ENCODE measurements around the gene LIN7B.
A peak's percentile ranks its signal among the peaks of the same experiment; 100 is the strongest.
"Not testable (repeated sequence)": the region's sequence is repeated elsewhere in the genome, so short reads cannot be mapped to it uniquely, and the experiment has no call there.

LIN7B gene

DNA sequence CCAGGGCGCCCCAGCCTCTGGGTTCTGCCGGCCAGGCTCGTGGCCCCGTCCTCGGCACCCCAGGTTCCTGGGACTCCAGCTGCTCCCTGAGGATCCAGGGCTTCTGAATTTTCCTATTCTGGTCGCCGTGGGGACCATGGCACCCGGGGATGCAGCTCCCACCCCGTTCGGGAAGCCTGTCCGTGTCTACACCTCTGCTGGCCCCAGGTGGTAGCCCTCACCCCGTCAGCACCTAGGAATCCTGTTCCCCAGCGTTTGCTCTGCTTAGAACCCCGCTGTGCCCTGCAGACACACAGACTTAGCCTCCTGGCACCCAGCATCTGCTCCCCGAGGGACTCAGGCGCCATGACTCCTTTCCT is 6.1 kb downstream of the LIN7B start:
- Histone ChIP-seq H3K27ac (ENCODE audit: insufficient read depth, low read length, poor library complexity, severe bottlenecking) (no peak overlapping the region), H3K9me3 (ENCODE audit: control insufficient read depth, low read length) (no peaks in the 10 kb centered on the region), H3K36me3 (ENCODE audit: control insufficient read depth, insufficient read depth, low read length) (no peaks in the 10 kb centered on the region), H3K4me3 (ENCODE audit: insufficient read depth, low read depth, low read length, poor library complexity, severe bottlenecking) (peak overlapping the region; percentile 71), H3K4me1 (ENCODE audit: control insufficient read depth, insufficient read depth, low read length, poor library complexity, severe bottlenecking) (peaks cover 15% of the 10 kb centered on the region), H3K27me3 (replicated peaks; ENCODE audit: control insufficient read depth, insufficient read depth, low read length, poor library complexity, severe bottlenecking) (no peaks in the 10 kb centered on the region)
- DNase-seq = no peak

GRCh38 chr19:49120868-49121267 is 6.7 kb downstream of the LIN7B start:
- H3K9me3 ChIP-seq (ENCODE audit: control insufficient read depth, low read length) = no peaks in the 10 kb centered on the region
- no peak for DNase-seq
- no peak overlapping the region for H3K4me3 ChIP-seq (ENCODE audit: insufficient read depth, low read depth, low read length, poor library complexity, severe bottlenecking)
- no peak overlapping the region for H3K27ac ChIP-seq (ENCODE audit: insufficient read depth, low read length, poor library complexity, severe bottlenecking)
- H3K4me1 ChIP-seq (ENCODE audit: control insufficient read depth, insufficient read depth, low read length, poor library complexity, severe bottlenecking) = peaks cover 15% of the 10 kb centered on the region
- H3K36me3 ChIP-seq (ENCODE audit: control insufficient read depth, insufficient read depth, low read length) = no peaks in the 10 kb centered on the region
- no peaks in the 10 kb centered on the region for H3K27me3 ChIP-seq (replicated peaks; ENCODE audit: control insufficient read depth, insufficient read depth, low read length, poor library complexity, severe bottlenecking)

DNA sequence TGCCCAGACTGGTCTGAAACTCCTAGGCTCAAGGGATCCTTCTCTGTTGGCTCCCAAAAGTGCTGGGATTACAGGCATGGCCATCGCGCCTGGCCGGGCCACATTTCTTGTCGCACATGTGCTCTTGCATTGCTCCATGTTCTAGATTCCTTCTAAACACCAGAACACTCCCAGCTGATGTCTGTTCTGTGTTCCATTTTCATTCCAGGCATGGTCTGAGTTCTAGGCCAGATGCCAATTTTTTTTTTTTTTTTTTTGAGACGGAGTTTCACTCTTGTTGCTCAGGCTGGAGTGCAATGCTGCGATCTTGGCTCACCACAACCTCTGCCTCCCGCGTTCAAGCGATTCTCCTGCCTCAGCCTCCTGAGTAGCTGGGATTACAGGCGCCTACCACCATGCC is 7.7 kb downstream of the LIN7B start:
- H3K9me3 ChIP-seq (ENCODE audit: control insufficient read depth, low read length); H3K4me3 ChIP-seq (ENCODE audit: insufficient read depth, low read depth, low read length, poor library complexity, severe bottlenecking); H3K27ac ChIP-seq (ENCODE audit: insufficient read depth, low read length, poor library complexity, severe bottlenecking); DNase-seq; H3K27me3 ChIP-seq (replicated peaks; ENCODE audit: control insufficient read depth, insufficient read depth, low read length, poor library complexity, severe bottlenecking); H3K36me3 ChIP-seq (ENCODE audit: control insufficient read depth, insufficient read depth, low read length): not testable (repeated sequence)
- H3K4me1 ChIP-seq (ENCODE audit: control insufficient read depth, insufficient read depth, low read length, poor library complexity, severe bottlenecking) = peaks cover 15% of the 10 kb centered on the region

DNA sequence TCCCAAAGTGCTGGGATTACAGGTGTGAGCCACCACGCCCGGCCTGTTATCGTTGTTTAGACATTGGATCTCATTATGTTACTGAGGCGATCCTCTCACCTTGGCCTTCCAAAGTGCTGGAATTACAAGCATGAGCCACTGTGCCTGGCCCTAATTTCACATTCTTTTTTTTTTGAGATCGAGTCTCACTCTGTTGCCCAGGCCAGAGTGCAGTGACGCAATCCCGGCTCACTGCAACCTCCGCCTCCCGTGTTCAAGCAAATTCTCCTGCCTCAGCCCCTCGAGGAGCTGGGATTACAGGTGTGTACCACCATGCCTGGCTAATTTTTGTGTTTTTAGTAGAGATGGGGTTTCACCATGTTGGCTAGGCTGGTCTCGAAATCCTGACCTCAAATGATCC is 9.1 kb downstream of the LIN7B start:
- H3K27me3 ChIP-seq (replicated peaks; ENCODE audit: control insufficient read depth, insufficient read depth, low read length, poor library complexity, severe bottlenecking) = not testable (repeated sequence)

GRCh38 chr19:49125025-49125731 is 11.0 kb downstream of the LIN7B start:
- H3K27me3 ChIP-seq (replicated peaks; ENCODE audit: control insufficient read depth, insufficient read depth, low read length, poor library complexity, severe bottlenecking) = no peaks in the 10 kb centered on the region
- H3K4me3 ChIP-seq (ENCODE audit: insufficient read depth, low read depth, low read length, poor library complexity, severe bottlenecking) = no peak overlapping the region
- H3K4me1 ChIP-seq (ENCODE audit: control insufficient read depth, insufficient read depth, low read length, poor library complexity, severe bottlenecking) = peaks cover 6% of the 10 kb centered on the region
- no peaks in the 10 kb centered on the region for H3K9me3 ChIP-seq (ENCODE audit: control insufficient read depth, low read length)
- H3K36me3 ChIP-seq (ENCODE audit: control insufficient read depth, insufficient read depth, low read length) = no peaks in the 10 kb centered on the region
- DNase-seq = no peak
- H3K27ac ChIP-seq (ENCODE audit: insufficient read depth, low read length, poor library complexity, severe bottlenecking) = no peak overlapping the region

More for the DNA sequence above, 9.1 kb downstream of the LIN7B start:
- DNase-seq; H3K36me3 ChIP-seq (ENCODE audit: control insufficient read depth, insufficient read depth, low read length); H3K27ac ChIP-seq (ENCODE audit: insufficient read depth, low read length, poor library complexity, severe bottlenecking); H3K9me3 ChIP-seq (ENCODE audit: control insufficient read depth, low read length); H3K4me3 ChIP-seq (ENCODE audit: insufficient read depth, low read depth, low read length, poor library complexity, severe bottlenecking): not testable (repeated sequence)
- H3K4me1 ChIP-seq (ENCODE audit: control insufficient read depth, insufficient read depth, low read length, poor library complexity, severe bottlenecking) = peaks cover 14% of the 10 kb centered on the region

DNA sequence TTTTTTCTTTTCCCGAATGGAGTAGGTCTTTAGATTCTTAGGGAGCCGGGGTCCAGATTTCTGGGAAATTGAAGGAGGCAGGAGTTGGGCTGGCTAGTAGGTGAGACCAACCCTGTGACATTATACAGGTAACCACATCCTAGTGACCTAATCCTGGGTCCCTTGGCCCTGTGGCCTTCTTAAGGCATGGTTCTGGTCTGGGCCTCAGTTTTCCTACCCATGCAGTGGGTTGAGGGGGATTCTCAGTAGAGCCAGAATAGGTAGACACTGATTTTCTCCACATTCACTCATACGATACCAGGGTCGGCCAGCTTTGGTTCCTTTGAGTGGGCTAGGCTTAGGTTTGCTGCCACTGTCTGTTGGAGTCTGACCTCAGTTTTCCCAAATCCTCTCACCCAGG is 12.4 kb downstream of the LIN7B start:
- Histone ChIP-seq H3K36me3 (ENCODE audit: control insufficient read depth, insufficient read depth, low read length) (no peaks in the 10 kb centered on the region), H3K27me3 (replicated peaks; ENCODE audit: control insufficient read depth, insufficient read depth, low read length, poor library complexity, severe bottlenecking) (no peaks in the 10 kb centered on the region), H3K27ac (ENCODE audit: insufficient read depth, low read length, poor library complexity, severe bottlenecking) (no peak overlapping the region), H3K4me3 (ENCODE audit: insufficient read depth, low read depth, low read length, poor library complexity, severe bottlenecking) (no peak overlapping the region), H3K9me3 (ENCODE audit: control insufficient read depth, low read length) (no peaks in the 10 kb centered on the region), H3K4me1 (ENCODE audit: control insufficient read depth, insufficient read depth, low read length, poor library complexity, severe bottlenecking) (peaks cover 5% of the 10 kb centered on the region)
- no peak for DNase-seq

GRCh38 chr19:49127225-49127624 is 13.1 kb downstream of the LIN7B start:
- not testable (repeated sequence) for H3K27me3 ChIP-seq (replicated peaks; ENCODE audit: control insufficient read depth, insufficient read depth, low read length, poor library complexity, severe bottlenecking); H3K4me1 ChIP-seq (ENCODE audit: control insufficient read depth, insufficient read depth, low read length, poor library complexity, severe bottlenecking); H3K27ac ChIP-seq (ENCODE audit: insufficient read depth, low read length, poor library complexity, severe bottlenecking); H3K36me3 ChIP-seq (ENCODE audit: control insufficient read depth, insufficient read depth, low read length); H3K9me3 ChIP-seq (ENCODE audit: control insufficient read depth, low read length); H3K4me3 ChIP-seq (ENCODE audit: insufficient read depth, low read depth, low read length, poor library complexity, severe bottlenecking); DNase-seq

DNA sequence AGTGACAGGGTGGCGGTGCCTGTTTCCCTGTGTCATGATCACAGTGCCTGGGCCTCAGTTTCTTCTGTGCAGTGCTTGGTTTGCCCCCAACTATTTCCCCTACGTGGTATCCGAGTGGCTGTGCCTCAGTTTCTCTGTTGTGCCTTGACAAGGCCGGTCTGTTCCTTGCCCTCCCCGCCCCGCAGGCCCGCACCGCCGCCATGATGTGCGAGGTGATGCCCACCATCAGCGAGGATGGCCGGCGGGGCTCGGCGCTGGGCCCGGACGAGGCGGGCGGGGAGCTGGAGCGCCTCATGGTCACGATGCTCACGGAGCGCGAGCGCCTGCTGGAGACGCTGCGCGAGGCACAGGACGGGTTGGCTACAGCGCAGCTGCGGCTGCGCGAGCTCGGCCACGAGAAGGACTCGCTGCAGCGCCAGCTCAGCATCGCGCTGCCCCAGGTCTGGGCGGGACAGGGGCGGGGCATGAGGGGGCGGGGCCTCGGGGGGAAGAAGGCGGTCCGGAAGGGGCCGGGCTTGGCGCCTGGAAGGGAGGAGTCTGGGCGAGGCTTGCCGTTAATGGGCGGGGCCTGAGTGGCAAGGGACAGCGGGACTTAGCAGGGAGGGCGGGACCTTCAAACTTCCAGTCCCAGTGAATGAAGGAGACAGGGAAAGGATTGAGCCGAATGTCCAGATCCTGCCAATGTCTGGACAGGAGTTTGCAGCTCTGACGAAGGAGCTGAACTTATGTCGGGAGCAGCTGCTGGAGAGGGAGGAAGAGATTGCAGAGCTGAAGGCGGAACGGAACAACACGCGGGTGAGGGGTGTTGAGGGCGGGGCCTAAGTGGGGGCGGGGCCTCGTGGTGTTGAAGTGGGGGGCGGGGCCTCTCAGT is 13.7 kb downstream of the LIN7B start:
- Histone ChIP-seq H3K4me3 (ENCODE audit: insufficient read depth, low read depth, low read length, poor library complexity, severe bottlenecking) (peak overlapping the region; percentile 42), H3K27me3 (replicated peaks; ENCODE audit: control insufficient read depth, insufficient read depth, low read length, poor library complexity, severe bottlenecking) (no peaks in the 10 kb centered on the region), H3K36me3 (ENCODE audit: control insufficient read depth, insufficient read depth, low read length) (no peaks in the 10 kb centered on the region), H3K27ac (ENCODE audit: insufficient read depth, low read length, poor library complexity, severe bottlenecking) (no peak overlapping the region), H3K9me3 (ENCODE audit: control insufficient read depth, low read length) (no peaks in the 10 kb centered on the region), H3K4me1 (ENCODE audit: control insufficient read depth, insufficient read depth, low read length, poor library complexity, severe bottlenecking) (peaks cover 5% of the 10 kb centered on the region)
- peak; percentile 93 to 95 (median 93) for DNase-seq

- Histone ChIP-seq H3K4me3 (ENCODE audit: insufficient read depth, low read depth, low read length, poor library complexity, severe bottlenecking) (no peak overlapping the region), H3K36me3 (ENCODE audit: control insufficient read depth, insufficient read depth, low read length) (no peaks in the 10 kb centered on the region), H3K9me3 (ENCODE audit: control insufficient read depth, low read length) (no peaks in the 10 kb centered on the region), H3K27me3 (replicated peaks; ENCODE audit: control insufficient read depth, insufficient read depth, low read length, poor library complexity, severe bottlenecking) (no peaks in the 10 kb centered on the region), H3K4me1 (ENCODE audit: control insufficient read depth, insufficient read depth, low read length, poor library complexity, severe bottlenecking) (peaks cover 10% of the 10 kb centered on the region), H3K27ac (ENCODE audit: insufficient read depth, low read length, poor library complexity, severe bottlenecking) (no peak overlapping the region)
- no peak for DNase-seq
These were observed 14.5 kb downstream of the LIN7B start for GRCh38 chr19:49128545-49129237.

- Histone ChIP-seq H3K27me3 (replicated peaks; ENCODE audit: control insufficient read depth, insufficient read depth, low read length, poor library complexity, severe bottlenecking) (no peaks in the 10 kb centered on the region), H3K4me3 (ENCODE audit: insufficient read depth, low read depth, low read length, poor library complexity, severe bottlenecking) (no peak overlapping the region), H3K4me1 (ENCODE audit: control insufficient read depth, insufficient read depth, low read length, poor library complexity, severe bottlenecking) (peaks cover 14% of the 10 kb centered on the region), H3K27ac (ENCODE audit: insufficient read depth, low read length, poor library complexity, severe bottlenecking) (no peak overlapping the region), H3K36me3 (ENCODE audit: control insufficient read depth, insufficient read depth, low read length) (no peaks in the 10 kb centered on the region), H3K9me3 (ENCODE audit: control insufficient read depth, low read length) (no peaks in the 10 kb centered on the region)
- DNase-seq = no peak
These were observed 15.0 kb downstream of the LIN7B start for GRCh38 chr19:49129238-49129583.
